ENCODE results near the gene PTPRJ. TPM values are rescaled to one million over a fixed set of nuclear protein-coding genes. Genes with fewer than 3 reads are reported as not detected.

PTPRJ gene
- total RNA-seq, 6 experiments from 2014 or later = 12.5 to 33.0 (median 19.8) TPM

- peaks cover 0 to 63% (median 22%) of the 10 kb centered on the region in 4 donors for H3K4me1 ChIP-seq
- no peak overlapping the region for H3K27ac ChIP-seq
- no peaks in the 10 kb centered on the region for H3K27me3 ChIP-seq
- no peaks in the 10 kb centered on the region for H3K9me3 ChIP-seq
- WGBS (ENCODE audit: insufficient coverage, low coverage, low lambda C conversion rate, missing lambda C conversion rate) = no CpG with 5 or more reads among the region's 1 CpG
- ATAC-seq (no peak), DNase-seq (no peak)
- no peaks in the 10 kb centered on the region for H3K36me3 ChIP-seq
- intact Hi-C loops (cut with DNase I) = no loop called here
- no peak overlapping the region for H3K4me3 ChIP-seq
- TF ChIP-seq CTCF (IDR thresholded peaks at IDR 0.05) = no peak
- no peak for TF ChIP-seq POLR2A (IDR thresholded peaks at IDR 0.05)
Measured at GRCh38 chr11:47986742-47987141, 6.4 kb downstream of the PTPRJ start.

GRCh38 chr11:47987310-47987709 lies 7.0 kb downstream of the PTPRJ start:
- Histone ChIP-seq H3K4me1 (peaks cover 0 to 58% (median 22%) of the 10 kb centered on the region in 4 donors), H3K4me3 (no peak overlapping the region), H3K9me3 (no peaks in the 10 kb centered on the region), H3K27me3 (no peaks in the 10 kb centered on the region), H3K27ac (peak overlapping the region in 1 of 3 donors; percentile 11), H3K36me3 (no peaks in the 10 kb centered on the region)
- TF ChIP-seq POLR2A (IDR thresholded peaks at IDR 0.05) (no peak), CTCF (IDR thresholded peaks at IDR 0.05) (no peak)
- no peak for ATAC-seq
- WGBS (ENCODE audit: insufficient coverage, low coverage, low lambda C conversion rate, missing lambda C conversion rate) = 58% methylated on average over 2 of the region's 2 CpGs
- DNase-seq = no peak
- intact Hi-C loops (cut with DNase I) = no loop called here

GRCh38 chr11:47987781-47988180 lies 7.4 kb downstream of the PTPRJ start:
- no peak for TF ChIP-seq POLR2A (IDR thresholded peaks at IDR 0.05)
- no peak for TF ChIP-seq CTCF (IDR thresholded peaks at IDR 0.05)
- Histone ChIP-seq H3K4me1 (peaks cover 0 to 53% (median 19%) of the 10 kb centered on the region in 4 donors), H3K4me3 (no peak overlapping the region), H3K27ac (peak overlapping the region in 1 of 3 donors; percentile 11), H3K36me3 (no peaks in the 10 kb centered on the region), H3K27me3 (no peaks in the 10 kb centered on the region), H3K9me3 (no peaks in the 10 kb centered on the region)
- ATAC-seq (no peak), DNase-seq (peak in 1 of 3 donors; percentile 6)
- intact Hi-C loops (cut with DNase I) = no loop called here
- WGBS (ENCODE audit: insufficient coverage, low coverage, low lambda C conversion rate, missing lambda C conversion rate) = 51% methylated on average over 6 of the region's 6 CpGs

GRCh38 chr11:47989779-47990178 lies 9.4 kb downstream of the PTPRJ start:
- peaks cover 0 to 37% (median 12%) of the 10 kb centered on the region in 4 donors for H3K4me1 ChIP-seq
- WGBS (ENCODE audit: insufficient coverage, low coverage, low lambda C conversion rate, missing lambda C conversion rate) = 10% methylated on average over 2 of the region's 2 CpGs
- ATAC-seq (peak; percentile 16 to 41 (median 30)), DNase-seq (no peak)
- H3K27ac ChIP-seq = peak overlapping the region; percentile 12 to 90 (median 85)
- H3K9me3 ChIP-seq = no peaks in the 10 kb centered on the region
- H3K4me3 ChIP-seq = no peak overlapping the region
- intact Hi-C loops (cut with DNase I) = no loop called here
- H3K36me3 ChIP-seq = no peaks in the 10 kb centered on the region
- TF ChIP-seq POLR2A (IDR thresholded peaks at IDR 0.05) (no peak), CTCF (IDR thresholded peaks at IDR 0.05) (no peak)
- H3K27me3 ChIP-seq = no peaks in the 10 kb centered on the region

Data from right lobe of liver (tissue), 6 donors.